Activated CD8-positive, alpha-beta T cell treated with anti-CD3 and anti-CD28 coated beads for 36 hours (primary cell): ENCODE data around the gene RSPH6A. TPM values are rescaled to one million over a fixed set of nuclear protein-coding genes. Genes with fewer than 3 reads are reported as not detected.

Source experiments
- ATAC-seq: fragments of 200-7000 bp; cut with Tn5 transposase; one replicate; pipeline ENCODE4 v1.10.0; 2021; ENCODE audit warnings: mild to moderate bottlenecking, moderate library complexity
- CTCF ChIA-PET: fragments of 350-600 bp; sonication (Branson Sonifier 250); formaldehyde crosslinking; loops from one replicate; lab custom pipeline; 2021; ENCODE audit warnings: antibody characterized with exemption; lab: Charles Lee
- POLR2A ChIA-PET: fragments of 350-600 bp; sonication (Branson Sonifier 250); formaldehyde crosslinking; loops from one replicate; lab custom pipeline; 2021; ENCODE audit warnings: antibody characterized with exemption; lab: Charles Lee
- DNase-seq: peaks from one replicate; pipeline ENCODE4 v3.0.0-alpha.2; 2020
- H3K27ac Mint-ChIP-seq: one replicate; pipeline ENCODE4 v1.8.0; 2021; ENCODE audit warnings: mild to moderate bottlenecking, mixed read lengths
- H3K27me3 Mint-ChIP-seq: one replicate; pipeline ENCODE4 v1.8.0; 2021; ENCODE audit warnings: mixed read lengths
- H3K36me3 Mint-ChIP-seq: one replicate; pipeline ENCODE4 v1.8.0; 2021; ENCODE audit warnings: low read depth, mixed read lengths
- H3K4me1 Mint-ChIP-seq: one replicate; pipeline ENCODE4 v1.8.0; 2021; ENCODE audit warnings: low read depth, mixed read lengths
- H3K4me3 Mint-ChIP-seq: one replicate; pipeline ENCODE4 v1.8.0; 2021; ENCODE audit warnings: mild to moderate bottlenecking, moderate library complexity, mixed read lengths
- H3K9me3 Mint-ChIP-seq: one replicate; pipeline ENCODE4 v1.8.0; 2021; ENCODE audit warnings: mixed read lengths
- CTCF ChIP-seq: fragments of 200-600 bp; IDR thresholded peaks from one replicate; pipeline ENCODE4 v1.8.0; 2022; ENCODE audit warnings: antibody characterized with exemption, mild to moderate bottlenecking
- intact Hi-C: fragments of 100-400 bp; cut with micrococcal nuclease; formaldehyde crosslinking; loops from one replicate; pipeline ENCODE4 v1.10.0; 2022
- total RNA-seq, 2 experiments: library from RNA; stranded (reverse); gene quantifications; one replicate each; pipeline ENCODE4 v1.2.3, GENCODE V29; 2021

Gene RSPH6A
- total RNA-seq, 2 experiments from 2014 or later, result 0.41 to 0.63 TPM

GRCh38 chr19:45777395-45777961 is 37.6 kb downstream of the RSPH6A start:
- no peaks in the 10 kb centered on the region for H3K9me3 Mint-ChIP-seq
- ChIA-PET CTCF (interaction anchor here (1.0 to 9.3 kb wide), 3 partner anchors 8 to 39 kb away, joined by 3 to 124 read pairs (median 5); partner anchors contain the start of gene SIX5), POLR2A (interaction anchor here (2.8 kb wide), 1 partner anchor 14 kb away, joined by 10 read pairs; no protein-coding TSS in a partner anchor)
- peaks cover 17% of the 10 kb centered on the region for H3K4me1 Mint-ChIP-seq
- intact Hi-C loops, result no loop called here
- H3K36me3 Mint-ChIP-seq, result peaks cover 11% of the 10 kb centered on the region
- no peak for TF ChIP-seq CTCF
- no peak overlapping the region for H3K4me3 Mint-ChIP-seq
- H3K27me3 Mint-ChIP-seq, result peaks cover 25% of the 10 kb centered on the region
- no peak for DNase-seq
- no peak for ATAC-seq
- H3K27ac Mint-ChIP-seq, result no peak overlapping the region

GRCh38 chr19:45774765-45775164 is 40.3 kb downstream of the RSPH6A start:
- H3K27ac Mint-ChIP-seq, result no peak overlapping the region
- no peak overlapping the region for H3K4me3 Mint-ChIP-seq
- no peaks in the 10 kb centered on the region for H3K9me3 Mint-ChIP-seq
- ATAC-seq (no peak), DNase-seq (no peak)
- peaks cover 20% of the 10 kb centered on the region for H3K4me1 Mint-ChIP-seq
- H3K36me3 Mint-ChIP-seq, result peaks cover 11% of the 10 kb centered on the region
- ChIA-PET CTCF (interaction anchor here (3.2 to 9.3 kb wide), 2 partner anchors 25 to 42 kb away, joined by 14 to 124 read pairs; no protein-coding TSS in a partner anchor), POLR2A (no interaction called here)
- intact Hi-C loops, result no loop called here
- TF ChIP-seq CTCF, result no peak
- peaks cover 26% of the 10 kb centered on the region for H3K27me3 Mint-ChIP-seq

- DNase-seq (no peak), ATAC-seq (no peak)
- Mint-ChIP-seq H3K36me3 (peaks cover 10% of the 10 kb centered on the region), H3K27me3 (peaks cover 15% of the 10 kb centered on the region), H3K27ac (no peak overlapping the region), H3K4me1 (peaks cover 10% of the 10 kb centered on the region), H3K9me3 (no peaks in the 10 kb centered on the region), H3K4me3 (no peak overlapping the region)
- ChIA-PET POLR2A (interaction anchor here (1.1 to 2.7 kb wide), 5 partner anchors 17 to 43 kb away, joined by 3 to 13 read pairs (median 3); partner anchors contain the start of gene DMWD), CTCF (interaction anchor here (0.9 to 9.3 kb wide), 5 partner anchors 19 to 93 kb away, joined by 3 to 124 read pairs (median 4); partner anchors contain the start of gene DMWD)
- intact Hi-C loops, result no loop called here
- TF ChIP-seq CTCF, result no peak
Observed at GRCh38 chr19:45773384-45773783, 41.7 kb downstream of the RSPH6A start.

GRCh38 chr19:45772912-45773311 is 42.2 kb downstream of the RSPH6A start:
- ATAC-seq, result no peak
- peaks cover 8% of the 10 kb centered on the region for H3K36me3 Mint-ChIP-seq
- H3K27ac Mint-ChIP-seq, result no peak overlapping the region
- CTCF ChIA-PET, result interaction anchor here (0.9 to 9.3 kb wide), 5 partner anchors 20 to 93 kb away, joined by 3 to 124 read pairs (median 4); partner anchors contain the start of gene DMWD
- H3K4me1 Mint-ChIP-seq, result peaks cover 9% of the 10 kb centered on the region
- intact Hi-C loops, result no loop called here
- no peaks in the 10 kb centered on the region for H3K9me3 Mint-ChIP-seq
- H3K4me3 Mint-ChIP-seq, result no peak overlapping the region
- peaks cover 13% of the 10 kb centered on the region for H3K27me3 Mint-ChIP-seq
- DNase-seq, result no peak
- TF ChIP-seq CTCF, result no peak
- POLR2A ChIA-PET, result interaction anchor here (0.6 to 2.7 kb wide), 10 partner anchors 8 to 114 kb away, joined by 3 to 13 read pairs (median 3); partner anchors contain the start of genes DMWD and QPCTL
